RPMI7951 (cell line): Measurements from ENCODE around the gene RNF212. TPM values are rescaled to one million over a fixed set of nuclear protein-coding genes. Genes with fewer than 3 reads are reported as not detected.
"Not testable (repeated sequence)": the region's sequence is repeated elsewhere in the genome, so short reads cannot be mapped to it uniquely, and the experiment has no call there.

Experiments used
- DNase-seq: peaks from one replicate; pipeline ENCODE4 v3.0.0-alpha.2; 2012; ENCODE audit warnings: low read depth
- total RNA-seq: library from RNA; depleted of rRNA; stranded (reverse); fragments of >200 nt; shearing (Covaris generic); gene quantifications from 2 replicates; pipeline ENCODE4 v1.2.3, GENCODE V29; 2014

The RNF212 gene
- total RNA-seq, 1 experiment from 2014 or later, result not detected

- DNase-seq, result no peak
Measured at GRCh38 chr4:1065732-1066131, 47.6 kb downstream of the RNF212 start.

- no peak for DNase-seq
Measured at GRCh38 chr4:1062419-1062818, 50.9 kb downstream of the RNF212 start.

GRCh38 chr4:1061760-1062159 is 51.6 kb downstream of the RNF212 start:
- no peak for DNase-seq

- DNase-seq, result no peak
Measured at GRCh38 chr4:1061056-1061700, 52.2 kb downstream of the RNF212 start.

DNA sequence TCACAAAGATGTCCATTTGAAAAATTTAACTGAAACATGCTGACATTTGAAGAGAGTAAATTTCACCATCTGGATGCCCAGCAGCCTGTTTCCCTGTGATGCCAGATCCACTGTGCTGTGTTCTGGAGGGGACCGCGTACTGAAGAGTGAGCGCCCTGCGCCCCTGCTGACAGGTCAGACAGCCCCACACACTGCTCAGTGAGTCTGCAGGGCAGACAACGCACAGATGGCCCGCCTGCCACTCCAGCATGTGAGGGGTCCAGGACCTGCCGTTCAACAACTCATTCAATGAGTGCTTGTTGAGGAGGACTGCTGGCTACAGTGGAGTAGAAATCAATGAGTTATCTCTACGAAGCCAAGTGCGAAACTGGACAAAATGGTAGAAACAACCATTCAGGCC is 52.7 kb downstream of the RNF212 start:
- no peak for DNase-seq

- DNase-seq, result no peak
Measured at GRCh38 chr4:1060121-1060520, 53.2 kb downstream of the RNF212 start.

- no peak for DNase-seq
Measured at GRCh38 chr4:1058997-1059665, 54.2 kb downstream of the RNF212 start.

GRCh38 chr4:1058198-1058996 is 55.0 kb downstream of the RNF212 start:
- no peak for DNase-seq

DNA sequence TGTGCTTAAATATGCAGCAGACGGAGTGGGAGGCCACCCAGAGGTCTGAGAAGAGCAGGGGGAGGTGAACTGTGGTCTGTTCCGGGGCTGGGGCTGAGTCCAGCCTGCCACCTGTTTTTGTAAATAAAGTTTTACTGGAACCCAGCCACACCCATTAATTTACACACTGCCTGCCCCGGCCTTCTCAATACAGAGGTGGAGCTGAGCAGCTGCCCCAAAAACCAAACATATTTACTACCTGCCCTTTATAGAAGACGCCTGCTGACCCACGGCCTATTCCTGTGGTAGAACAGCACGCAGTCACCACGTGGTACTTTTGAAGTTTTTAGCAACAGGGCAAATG is 56.0 kb downstream of the RNF212 start:
- DNase-seq, result no peak

DNA sequence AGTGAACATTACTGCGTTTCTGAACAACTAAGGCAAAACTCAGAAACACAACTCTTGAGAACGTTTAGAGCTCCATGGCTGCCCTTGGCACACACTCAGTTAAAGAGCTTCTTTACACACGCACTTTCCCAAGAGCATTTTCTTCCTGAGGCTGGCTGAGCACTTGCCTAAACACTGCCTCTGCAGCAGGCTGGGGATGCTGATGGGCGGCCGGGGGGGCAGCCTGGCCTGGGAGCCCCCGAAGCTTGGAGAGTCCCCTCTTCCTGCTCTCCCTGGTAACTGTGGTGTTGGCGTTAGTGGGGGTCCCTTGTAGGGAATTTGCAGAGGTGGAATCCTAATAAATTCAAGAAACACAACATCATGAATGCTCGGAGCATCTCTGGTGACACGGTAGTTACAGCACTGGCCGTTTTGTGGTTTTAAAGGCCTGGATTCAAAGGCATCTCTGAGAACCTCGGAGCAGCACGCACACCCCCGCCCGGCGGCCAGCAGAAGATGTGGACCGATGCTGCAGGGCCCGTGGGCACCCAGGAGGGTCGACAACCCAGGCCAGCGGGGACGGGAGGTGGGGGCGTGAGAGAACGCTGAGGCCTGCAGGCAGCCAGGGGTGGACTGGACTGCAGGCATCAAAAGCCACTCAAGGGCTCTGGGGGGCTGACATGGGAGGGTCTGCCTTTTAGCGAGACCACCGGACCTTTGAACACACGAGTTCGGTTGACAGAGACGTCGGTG is 56.5 kb downstream of the RNF212 start:
- no peak for DNase-seq

DNA sequence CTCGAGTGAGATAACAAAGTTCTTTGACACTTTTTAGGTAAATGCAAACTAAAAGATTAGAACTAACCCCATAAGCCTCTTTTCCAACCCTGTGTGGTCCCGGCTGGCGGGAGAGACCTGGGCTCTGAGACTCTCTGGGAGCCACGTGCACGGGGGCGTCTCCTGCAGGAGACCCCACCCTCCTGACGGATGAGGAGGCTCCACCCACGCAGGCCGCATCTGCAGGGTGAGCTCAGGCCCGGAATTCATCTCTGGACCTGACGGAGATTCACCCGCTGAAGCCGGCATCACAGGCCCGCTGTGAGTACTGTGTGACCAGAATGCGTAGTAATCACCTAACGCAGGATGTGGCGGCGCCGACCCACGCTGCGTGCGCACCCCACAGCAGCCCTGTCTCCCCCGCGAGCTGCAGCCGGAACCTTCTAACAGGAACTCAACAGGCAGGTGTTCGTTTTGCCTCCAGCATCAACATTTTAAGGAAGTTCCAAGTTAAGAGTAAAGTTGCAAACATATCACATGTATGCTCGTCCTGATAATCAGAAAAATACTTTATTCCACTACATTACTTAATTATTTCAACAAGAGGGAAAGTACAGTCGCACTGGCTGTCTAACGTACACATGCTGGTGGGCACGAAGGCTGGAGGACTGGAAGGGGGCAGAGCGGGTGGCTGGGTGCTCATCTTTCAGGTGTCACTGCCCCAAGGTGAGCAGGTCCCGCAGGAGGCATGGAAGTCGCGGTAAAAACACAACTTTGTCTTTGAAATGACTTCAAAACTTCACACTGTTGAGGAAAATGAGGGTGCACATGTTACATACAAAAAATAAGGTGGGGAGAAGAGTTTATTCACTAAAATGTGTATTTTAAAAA is 57.4 kb downstream of the RNF212 start:
- no peak for DNase-seq

DNA sequence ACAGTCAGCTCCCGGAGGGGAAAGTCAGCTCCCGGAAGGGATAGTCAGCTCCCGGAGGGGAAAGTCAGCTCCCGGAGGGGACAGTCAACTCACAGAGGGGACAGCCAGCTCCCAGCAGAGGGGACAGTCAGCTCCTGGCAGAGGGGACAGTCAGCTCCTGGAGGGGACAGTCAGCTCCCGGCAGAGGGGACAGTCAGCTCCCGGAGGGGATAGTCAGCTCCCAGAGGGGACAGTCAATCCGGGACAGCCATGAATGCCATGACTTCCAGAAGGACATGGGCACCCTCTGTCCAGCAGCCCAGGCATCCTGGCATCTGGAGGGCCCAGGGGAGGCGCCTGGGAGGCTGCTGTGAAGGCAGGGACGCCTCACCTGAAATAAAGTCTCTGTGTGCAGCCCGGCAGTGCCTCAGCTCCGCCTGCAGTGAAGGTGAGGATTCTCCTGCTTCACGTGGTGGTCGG is 58.1 kb downstream of the RNF212 start:
- DNase-seq, result not testable (repeated sequence)

DNA sequence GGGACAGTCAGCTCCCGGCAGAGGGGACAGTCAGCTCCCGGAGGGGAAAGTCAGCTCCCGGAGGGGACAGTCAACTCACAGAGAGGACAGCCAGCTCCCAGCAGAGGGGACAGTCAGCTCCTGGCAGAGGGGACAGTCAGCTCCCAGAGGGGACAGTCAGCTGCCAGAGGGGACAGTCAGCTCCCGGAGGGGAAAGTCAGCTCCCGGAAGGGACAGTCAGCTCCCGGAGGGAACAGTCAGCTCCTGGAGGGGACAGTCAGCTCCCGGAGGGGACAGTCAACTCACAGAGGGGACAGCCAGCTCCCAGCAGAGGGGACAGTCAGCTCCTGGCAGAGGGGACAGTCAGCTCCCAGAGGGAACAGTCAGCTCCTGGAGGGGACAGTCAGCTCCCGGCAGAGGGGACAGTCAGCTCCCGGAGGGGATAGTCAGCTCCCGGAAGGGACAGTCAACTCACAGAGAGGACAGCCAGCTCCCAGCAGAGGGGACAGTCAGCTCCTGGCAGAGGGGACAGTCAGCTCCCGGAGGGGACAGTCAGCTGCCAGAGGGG is 58.6 kb downstream of the RNF212 start:
- not testable (repeated sequence) for DNase-seq

DNA sequence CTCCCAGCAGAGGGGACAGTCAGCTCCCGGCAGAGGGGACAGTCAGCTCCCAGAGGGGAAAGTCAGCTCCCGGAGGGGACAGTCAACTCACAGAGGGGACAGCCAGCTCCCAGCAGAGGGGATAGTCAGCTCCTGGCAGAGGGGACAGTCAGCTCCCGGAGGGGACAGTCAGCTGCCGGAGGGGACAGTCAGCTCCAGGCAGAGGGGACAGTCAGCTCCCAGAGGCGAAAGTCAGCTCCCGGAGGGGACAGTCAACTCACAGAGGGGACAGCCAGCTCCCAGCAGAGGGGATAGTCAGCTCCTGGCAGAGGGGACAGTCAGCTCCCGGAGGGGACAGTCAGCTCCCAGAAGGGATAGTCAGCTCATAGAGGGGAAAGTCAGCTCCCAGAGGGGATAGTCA is 59.5 kb downstream of the RNF212 start:
- DNase-seq, result not testable (repeated sequence)

DNA sequence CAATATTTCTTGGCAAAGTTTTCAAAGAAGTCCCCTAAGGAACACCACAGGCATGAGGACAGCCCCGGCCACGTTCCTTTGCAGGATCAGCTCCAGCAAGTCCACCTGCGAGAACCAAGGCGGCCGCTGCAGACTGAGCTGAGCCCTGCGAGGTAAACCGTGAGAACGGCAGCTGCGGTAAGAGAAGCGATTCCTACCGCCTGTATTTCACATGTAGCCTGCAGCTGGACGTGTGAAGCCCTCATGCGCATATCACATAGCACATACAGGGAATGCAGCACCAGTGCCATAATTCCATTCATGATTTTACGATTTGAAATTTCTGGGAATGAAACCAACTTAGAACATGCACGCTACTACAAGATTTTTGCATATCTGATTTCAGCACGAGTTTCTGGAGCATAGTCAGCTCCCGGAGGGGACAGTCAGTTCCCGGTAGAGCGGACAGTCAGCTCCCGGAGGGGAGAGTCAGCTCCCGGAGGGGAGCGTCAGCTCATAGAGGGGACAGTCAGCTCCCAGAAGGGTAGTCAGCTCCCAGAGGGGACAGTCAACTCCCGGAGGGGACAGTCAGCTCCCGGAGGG is 60.2 kb downstream of the RNF212 start:
- no peak for DNase-seq

DNA sequence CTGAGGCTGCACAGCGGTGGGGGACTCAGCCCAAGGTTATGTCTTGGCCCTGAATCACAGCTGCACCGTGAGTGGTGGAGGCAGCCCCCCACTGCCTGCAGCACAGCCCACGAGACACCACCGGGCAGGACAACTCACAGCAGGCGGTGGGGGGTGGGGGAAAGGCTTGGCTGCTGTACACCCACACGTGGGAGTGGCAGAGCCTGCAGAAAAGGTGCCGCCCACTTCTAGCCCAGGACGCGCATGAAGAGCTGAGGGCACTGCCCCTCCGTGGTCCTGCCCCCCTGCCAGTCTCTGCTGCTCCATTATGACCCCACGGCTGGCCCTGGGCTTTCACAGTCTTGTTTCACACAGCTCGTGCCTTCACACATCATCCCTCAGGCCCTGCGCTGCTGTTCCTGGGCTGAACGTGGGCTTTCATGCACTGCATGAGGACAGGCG is 61.1 kb downstream of the RNF212 start:
- no peak for DNase-seq

- no peak for DNase-seq
Measured at GRCh38 chr4:1051472-1051871, 61.9 kb downstream of the RNF212 start.

GRCh38 chr4:1050486-1051213 is 62.7 kb downstream of the RNF212 start:
- DNase-seq, result no peak

- no peak for DNase-seq
Measured at GRCh38 chr4:1049591-1049905, 63.8 kb downstream of the RNF212 start.
